Activated naive CD4-positive, alpha-beta T cell treated with Interleukin-2 at 50 U/mL for 16 hours (primary cell): ENCODE data around the gene MTR.
"Not testable (repeated sequence)": the region's sequence is repeated elsewhere in the genome, so short reads cannot be mapped to it uniquely, and the experiment has no call there.

Source experiments
- DNase-seq: peaks from one replicate; pipeline ENCODE4 v3.0.0-alpha.2; 2020

The MTR gene

DNA sequence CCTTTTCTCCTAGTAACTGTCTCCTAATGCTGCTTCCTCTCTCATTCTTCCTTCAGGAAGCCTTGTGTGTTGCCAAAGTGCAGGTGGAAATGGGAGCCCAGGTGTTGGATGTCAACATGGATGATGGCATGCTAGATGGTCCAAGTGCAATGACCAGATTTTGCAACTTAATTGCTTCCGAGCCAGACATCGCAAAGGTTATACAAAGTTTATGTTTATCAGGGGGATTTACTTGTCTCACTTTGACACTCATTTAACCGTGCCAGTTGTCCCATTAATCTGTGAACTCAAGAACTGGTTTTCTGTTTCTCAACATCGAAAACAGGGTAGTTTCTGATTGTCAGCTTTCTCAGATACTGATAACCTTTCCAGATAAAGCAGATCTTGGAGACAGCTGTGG, 40.4 kb downstream of the MTR start:
- no peak for DNase-seq

DNA sequence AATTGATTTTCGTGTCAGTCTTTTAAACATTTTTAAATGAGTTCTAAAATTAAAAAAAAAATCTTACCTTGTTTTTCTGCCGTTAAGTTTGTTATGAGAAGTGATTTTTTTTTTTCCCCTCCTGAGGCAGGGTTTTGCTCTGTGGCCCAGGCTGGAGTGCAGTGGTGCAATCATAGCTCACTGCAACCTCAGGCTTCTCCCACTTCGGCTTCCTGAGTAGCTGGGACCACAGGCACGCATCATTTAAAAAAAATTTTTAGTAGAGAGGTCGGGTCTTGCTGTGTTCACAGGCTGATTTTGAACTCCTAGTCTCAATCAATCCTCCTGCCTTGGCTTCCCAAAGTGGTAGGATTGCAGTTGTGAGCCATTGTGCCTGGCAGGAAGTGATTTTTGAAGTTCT, 41.1 kb downstream of the MTR start:
- DNase-seq: no peak

DNA sequence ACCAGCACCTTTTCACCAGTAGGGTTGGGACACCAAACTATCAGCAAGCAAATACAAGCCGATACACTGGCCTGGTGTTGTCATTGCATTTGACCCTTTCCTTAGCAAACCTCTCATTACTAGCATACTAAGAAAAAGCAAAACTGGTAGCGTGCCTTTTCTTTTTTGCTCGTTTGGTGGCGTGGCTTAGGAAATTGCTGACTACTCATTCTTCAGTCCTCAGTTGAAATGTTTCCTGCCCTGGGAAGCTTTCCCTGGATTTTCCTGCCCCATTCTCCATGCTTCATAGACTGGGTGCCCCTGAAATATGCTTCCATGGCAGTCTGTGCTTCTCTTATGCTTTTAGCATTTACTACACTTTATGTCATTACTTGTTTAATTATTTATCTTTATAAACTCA, 42.0 kb downstream of the MTR start:
- DNase-seq: no peak

DNA sequence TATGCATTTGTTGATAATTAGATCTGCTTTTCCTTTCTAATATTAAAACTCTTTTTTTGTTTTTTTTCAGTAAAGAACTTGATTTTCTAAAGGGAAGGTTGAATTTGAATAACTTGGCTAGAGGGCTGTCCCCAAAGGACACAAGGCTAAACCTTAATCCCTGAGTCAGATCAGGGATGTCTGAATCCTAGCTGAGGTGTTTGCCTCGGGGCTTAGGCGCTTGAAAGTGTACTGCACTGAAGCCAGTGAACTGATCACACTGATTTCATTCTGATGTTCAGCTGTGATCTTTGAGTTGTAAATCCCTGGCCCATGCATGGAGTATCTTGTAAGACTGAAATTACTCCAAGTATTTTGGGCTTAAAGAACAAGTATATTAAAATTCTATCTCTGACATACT, 42.8 kb downstream of the MTR start:
- no peak for DNase-seq

DNA sequence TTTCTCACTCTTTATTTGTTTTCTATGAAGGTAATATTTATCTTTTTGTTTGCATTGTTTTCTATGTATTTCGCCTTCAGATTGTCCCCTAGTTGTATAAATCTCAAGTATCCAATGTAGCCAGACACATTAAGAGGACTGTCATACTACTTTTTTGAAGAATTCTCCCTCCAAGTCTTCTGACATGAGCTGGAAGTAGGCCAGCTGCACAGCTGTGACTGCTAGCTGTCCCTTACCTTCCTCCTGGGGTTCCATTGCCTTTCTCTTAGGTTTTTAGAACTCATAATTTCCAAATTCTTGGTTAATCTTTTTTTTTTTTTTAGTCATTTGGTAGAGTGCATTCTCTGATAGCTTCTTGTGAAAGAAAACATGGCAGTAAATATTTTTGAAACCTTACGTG, 46.2 kb downstream of the MTR start:
- no peak for DNase-seq

DNA sequence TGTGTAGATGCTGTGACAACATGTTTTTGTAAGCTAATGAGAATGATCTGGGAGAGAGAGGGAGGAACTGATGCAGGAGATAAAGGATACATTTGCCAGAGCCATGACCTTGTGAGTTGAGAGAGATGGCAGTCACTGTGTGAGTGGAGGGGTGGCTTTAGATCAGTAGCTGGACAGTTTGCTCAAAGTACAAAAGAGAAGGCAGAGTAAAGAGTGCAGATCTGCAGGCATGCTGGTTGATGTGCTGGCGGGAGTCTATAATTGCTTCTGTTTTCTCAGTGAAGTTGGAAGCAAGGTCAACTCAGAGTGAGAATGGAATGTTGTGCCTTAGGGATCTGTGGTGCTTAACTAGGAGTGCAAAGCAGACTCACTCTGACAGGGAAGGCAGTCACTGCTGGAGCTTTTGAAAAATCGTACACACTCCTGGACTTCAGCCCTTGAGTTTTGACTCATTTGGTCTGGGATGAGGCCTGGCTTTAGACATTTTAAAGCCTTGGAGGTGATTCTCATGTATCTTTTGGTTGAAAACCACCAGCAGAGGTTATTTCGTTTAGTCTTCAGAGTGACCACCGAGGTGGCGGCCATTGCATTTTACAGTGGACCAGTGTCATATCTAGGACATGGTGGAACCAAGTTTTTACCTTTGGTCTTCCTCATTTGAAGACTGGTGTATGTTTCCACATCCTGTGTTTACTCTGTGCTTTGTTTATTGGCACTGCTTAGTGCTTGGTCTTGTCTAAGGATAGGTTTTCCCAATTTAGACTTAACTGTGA, 49.6 kb downstream of the MTR start:
- DNase-seq: no peak

DNA sequence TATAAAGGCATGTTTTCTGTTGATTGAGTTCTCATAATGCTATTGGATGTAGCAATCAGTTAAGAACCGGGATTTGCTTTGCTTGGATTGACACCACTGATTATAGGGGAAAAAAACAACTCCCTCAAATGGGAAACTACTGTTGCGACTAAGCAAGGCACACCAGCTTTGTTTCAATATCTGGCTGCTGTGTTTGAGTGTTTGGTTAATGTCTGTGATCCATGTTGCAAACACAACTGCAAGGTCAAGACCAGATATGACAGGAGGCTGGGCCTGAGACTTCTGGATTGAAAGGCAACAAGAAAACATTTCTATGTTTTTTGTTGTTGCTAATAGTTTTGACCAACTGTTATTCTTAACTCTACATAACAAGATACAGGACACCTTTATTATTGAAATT, 50.7 kb downstream of the MTR start:
- no peak for DNase-seq

DNA sequence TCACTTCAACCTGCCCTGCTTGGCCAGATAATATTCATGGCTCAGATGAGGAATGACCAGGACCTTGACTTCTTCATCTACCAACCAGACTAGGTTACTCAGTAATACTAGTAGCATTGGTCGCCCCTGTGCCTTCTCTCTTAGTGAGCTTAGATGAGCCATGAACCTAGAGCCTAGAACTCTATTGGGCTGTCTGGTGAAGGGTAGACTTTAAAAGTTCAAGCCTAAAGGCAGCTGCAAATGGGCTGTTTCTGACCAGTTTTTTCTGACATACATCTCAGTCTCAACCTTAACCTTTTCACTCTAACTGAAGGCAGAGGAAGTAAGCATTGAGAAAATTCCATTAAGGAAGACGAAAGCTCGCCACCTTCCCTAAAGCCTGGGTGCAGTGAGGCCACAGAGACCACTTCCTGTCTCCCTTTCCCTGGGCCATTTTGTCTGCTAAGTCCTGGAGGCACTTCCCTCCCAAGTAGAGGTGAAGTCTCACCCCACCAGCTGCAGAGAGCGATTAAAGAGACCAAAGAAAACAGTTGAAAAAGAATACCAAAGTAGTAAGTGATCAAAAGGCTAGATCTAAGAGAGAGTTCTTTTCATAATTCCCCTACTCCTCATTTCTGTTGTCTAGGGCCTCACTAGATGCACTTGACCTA, 53.3 kb downstream of the MTR start:
- DNase-seq: no peak

DNA sequence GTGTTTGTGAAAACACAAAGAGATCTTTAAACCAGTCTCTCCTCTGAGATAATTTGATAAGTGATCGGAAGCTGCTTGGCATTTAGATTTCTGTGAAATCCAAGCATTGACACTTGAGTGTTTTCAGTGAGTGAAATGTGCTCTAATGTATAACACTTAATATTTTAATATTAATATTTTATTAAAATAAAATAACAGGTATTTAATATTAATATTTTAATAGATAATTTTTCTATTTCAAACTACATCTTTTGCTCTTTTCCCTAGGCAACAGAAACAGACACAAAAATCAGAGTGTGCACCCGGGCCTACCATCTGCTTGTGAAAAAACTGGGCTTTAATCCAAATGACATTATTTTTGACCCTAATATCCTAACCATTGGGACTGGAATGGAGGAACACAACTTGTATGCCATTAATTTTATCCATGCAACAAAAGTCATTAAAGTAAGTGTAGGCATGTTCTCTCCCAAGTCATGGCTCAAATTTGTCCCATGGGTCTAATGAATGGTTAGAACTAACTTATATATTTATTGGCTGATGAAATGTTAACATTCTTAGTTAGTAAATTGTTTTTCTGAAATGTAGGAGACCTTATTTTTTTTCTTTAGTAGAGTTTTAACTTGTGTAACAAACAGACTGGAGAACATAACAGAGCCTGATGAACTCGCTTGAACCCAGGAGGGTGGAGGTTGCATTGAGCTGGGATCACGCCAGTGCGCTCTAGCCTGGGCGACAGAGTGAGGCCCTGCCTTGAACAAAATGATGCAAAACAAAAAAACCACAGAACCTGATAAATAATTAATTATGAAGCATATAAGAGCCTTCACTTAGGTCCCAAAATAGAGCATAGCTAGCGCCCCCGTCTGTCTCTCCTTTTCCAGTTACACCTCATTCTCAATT, 55.2 kb downstream of the MTR start:
- no peak for DNase-seq

DNA sequence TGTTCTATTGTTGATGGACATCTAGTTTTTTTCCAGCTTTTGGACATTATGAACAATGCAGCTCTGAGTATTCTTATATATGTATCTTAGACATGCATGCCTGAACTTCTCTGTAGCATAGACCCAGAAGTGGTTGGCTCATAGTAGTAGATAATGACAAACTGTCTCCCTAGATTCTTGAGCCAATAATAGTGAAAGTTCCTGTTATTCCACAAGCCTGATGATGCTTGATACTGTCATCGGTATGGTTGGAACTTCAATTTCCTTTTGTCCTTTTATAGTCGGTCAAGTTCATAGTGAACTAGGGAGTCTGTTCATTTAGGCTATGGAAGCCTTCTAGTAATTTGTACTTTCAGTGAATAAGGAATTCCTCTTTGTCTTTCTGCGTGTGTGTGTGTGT, 56.8 kb downstream of the MTR start:
- no peak for DNase-seq

DNA sequence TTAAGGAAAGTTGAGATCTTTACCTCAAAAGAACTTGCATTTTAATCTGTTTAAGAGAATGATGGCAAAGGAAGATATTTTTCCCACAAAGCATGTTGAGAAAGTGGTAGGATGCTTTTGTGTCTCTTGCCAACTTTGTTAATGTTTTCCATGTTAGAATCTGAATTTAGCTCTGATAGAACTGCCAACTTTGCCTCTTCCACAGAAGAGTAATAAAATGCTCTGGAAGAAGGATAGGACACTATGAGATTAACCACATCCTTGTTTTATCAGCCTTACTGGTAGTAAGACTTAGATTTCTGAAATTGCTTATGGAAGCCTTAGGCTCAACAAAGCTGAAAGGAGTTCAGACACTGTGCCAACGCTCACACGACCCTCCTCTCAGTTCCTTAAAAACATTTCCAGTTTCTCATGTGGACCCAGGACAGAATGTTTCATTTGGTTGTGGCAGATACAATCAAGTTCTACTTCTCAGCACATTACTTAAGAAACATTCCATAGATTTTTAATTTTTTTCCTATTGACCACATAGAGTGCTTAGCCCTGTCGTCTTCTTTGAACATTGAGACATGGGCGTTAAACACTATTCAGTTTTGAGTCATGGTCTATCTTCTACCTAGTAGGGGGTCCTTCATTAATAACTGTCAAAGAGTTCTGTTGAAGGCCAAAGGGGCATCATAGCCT, 59.0 kb downstream of the MTR start:
- DNase-seq: no peak

DNA sequence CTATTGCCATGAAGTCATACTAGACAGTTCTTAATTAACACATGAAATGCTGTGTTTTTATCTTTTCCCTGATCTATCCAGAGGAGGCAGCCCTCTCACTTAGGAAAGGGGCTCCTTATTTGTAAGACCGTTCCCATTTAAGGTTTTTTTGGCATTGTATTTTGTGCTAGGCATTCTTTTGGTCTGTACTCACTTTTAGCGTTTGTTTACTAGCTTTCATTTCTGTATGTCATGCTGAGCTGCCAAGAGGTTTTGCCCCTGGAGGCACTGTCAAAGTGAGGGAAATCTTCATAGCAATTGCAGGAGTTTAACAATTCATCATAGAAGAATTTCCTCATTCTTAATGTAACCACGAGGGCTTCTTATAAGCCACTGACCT, 59.5 kb downstream of the MTR start:
- no peak for DNase-seq

DNA sequence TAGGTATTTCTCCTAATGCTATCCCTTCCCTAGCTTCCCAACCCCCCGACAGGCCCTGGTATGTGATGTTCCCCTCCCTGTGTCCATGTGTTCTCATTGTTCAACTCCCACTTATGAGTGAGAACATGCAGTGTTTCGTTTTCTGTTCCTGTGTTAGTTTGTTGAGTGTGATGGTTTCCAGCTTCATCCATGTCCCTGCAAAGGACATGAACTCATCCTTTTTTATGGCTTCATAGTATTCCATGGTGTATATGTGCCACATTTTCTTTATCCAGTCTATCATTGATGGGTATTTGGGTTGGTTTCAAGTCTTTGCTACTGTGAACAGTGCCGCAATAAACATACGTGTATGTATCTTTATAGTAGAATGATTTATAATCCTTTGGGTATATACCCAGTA, 61.6 kb downstream of the MTR start:
- DNase-seq: not testable (repeated sequence)

DNA sequence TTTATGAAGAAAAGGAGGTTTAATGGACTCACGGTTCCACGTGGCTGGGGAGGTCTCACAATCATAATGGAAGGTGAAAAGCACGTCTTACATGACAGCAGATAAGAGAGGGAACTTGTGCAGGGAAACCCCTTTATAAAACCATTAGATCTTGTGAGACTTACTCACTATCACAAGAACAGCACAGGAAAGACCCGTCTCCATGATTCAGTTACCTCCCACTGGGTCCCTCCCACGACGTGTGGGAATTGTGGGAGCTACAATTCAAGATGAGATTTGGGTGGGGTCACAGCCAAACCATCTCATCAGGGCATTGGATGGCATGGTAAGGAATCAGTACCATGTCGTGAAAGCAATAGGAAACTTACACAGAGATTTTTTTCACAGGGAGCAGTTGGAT, 63.1 kb downstream of the MTR start:
- DNase-seq: no peak

DNA sequence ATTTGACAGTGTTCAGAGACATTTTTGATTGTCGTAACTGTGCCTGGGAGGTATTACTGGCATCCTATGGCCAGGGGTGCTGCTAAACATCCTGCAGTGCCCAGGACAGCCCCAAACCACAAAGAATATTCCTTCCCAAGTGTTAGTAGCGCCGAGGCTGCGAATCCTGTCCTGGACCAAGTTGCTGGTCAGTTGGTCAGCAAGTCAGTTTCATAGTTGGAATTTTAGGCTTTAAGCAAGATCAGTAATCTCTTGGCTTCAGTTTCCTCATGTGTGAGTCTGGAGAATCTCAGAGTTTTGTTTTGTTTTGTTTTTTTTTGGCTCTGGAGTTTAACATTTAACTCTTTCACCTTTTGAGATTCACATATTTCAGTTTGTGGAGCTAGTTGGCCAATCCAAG, 65.0 kb downstream of the MTR start:
- DNase-seq: no peak

DNA sequence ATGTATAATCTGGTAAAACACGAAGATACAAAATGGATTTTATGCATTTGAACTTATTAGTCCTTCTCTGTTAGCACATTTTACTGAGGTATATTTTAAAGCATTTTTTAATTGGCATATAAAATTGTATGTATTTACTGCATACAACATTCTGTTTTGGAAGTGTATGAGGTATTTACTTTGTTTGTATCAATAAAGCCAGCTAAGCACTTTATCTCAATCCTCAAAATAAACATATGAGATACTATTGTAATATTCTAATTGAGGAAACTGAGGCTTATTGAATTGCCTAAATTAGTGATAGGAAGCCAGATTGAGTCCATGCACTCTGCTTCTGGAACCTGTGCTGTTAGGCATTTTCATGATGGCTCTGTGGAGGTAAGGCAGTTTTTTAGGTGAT, 65.6 kb downstream of the MTR start:
- no peak for DNase-seq

DNA sequence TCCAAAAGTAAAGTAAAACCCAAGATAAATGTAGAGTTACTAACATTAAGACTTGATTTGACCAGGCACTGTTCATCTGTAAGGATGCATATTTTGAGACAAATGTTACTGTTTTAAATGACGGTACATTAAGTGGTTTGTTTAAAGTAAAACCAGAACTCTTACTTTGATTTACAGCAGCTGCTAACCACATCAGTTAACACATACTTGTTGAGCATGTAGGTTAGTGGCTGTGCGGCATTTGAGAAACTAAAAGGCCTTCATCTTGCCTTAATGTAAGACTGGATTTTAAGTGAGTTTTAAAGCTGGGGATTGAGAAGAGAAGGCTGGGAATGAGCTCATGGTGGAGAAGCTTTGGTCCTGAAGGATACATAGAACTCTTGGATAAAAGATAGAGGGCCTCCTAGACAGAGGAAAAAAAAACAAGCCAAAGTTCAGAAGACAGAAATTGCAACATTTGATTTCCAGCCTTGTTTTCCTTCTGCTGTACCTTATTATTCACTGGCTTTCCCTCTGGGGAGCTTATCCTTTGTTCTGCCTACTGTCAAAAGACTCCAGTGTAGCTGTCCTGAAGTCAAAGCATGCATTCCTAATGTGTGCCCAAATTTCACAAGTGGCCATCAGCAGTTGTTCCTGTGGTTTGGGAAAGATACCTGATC, 66.6 kb downstream of the MTR start:
- DNase-seq: no peak

DNA sequence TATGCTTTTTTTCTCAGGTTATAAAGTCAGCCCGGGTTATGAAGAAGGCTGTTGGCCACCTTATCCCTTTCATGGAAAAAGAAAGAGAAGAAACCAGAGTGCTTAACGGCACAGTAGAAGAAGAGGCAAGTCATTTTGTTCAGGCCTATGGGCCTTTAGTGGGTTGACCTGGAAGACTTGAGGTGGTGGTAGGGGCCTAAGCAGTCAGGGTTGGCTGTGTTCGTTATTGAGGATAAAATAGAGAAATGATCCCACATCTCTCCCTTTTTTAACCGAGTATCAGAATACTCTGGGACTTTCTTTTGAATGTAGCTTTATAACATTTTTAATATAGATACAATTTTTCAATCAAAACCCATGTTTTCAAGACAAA, 67.1 kb downstream of the MTR start:
- DNase-seq: no peak

DNA sequence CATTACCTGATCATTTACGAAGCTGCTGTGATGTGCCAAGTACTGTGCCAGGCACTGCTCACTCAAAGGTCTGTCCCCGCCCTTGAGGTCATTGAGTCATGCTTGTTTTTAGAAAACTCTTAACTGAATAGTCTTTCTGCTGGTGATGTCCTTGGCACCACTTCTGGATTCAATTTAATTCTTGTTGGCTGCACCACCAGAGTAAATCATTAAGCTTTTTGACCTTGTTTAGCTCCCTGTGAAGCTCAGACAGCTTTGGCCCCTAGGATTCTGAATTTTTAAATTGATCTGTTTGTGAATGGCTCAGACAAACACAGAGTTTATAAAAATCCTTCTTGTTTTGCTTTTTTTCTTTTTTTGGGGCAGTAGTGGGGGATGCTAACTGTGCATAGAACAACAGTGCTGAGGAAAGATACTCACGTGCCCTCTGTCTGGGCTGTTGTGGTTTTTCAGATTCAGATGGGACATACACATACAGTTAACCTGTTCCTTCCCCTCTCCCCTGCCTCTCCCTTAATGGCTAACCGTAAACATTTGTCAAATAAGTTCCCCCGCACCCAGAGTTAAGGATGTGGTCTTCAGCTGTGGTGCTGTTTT, 67.6 kb downstream of the MTR start:
- no peak for DNase-seq

DNA sequence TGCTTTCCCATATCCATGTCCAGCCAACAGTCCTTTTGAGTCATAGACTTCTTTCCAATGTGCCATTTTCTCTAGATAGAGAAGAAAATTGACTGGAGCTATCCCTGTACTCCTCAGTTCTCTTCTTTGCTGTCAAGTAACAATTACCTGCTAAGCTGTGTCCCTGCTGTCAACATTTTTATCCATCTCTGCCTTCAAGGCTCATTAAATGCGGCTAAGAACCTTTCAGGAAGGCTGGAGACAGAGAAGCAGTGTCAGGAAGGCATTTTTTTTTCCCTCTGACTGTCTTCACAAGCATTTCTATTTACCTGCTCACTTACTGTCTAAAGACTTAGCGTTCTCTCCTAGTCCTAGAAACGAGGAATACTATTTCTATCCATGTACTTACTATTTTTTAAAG, 69.1 kb downstream of the MTR start:
- no peak for DNase-seq

DNA sequence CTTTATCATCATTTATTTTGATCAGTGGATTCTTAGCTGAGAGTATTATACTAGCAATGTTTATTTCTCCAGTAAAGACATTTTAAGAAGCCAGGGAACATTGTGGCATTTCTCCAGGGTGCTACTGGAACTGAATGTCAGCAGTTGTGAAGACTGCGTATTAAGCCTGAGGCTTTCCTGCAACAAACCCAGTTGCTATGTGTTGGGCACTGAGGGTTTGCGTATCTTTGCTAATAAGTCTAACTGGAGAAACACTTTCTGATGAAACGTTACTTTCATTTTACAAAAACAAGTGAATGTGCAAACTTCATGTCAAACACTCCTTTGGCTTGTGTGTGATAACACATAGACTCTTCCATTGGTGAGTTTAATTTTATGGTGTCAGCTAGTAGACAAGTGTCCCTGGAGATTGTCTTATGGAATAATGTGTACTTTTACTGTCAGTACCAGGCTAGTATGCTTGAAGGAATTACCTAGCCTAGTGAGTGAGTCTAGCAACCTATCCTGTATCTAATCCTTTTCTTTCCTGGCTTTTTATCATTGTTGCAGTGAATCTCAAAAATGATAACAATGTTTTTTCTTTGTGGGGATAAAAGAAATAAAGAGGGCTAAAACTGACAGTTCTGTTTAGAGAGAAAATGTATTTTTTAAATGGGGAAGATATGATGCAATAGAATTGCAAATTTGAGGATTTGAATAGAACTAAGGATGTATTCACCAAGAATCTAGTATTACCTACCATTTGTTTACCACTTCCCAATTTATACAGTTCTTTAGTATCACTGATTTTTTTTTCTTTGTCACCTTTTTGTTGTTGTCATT, 70.1 kb downstream of the MTR start:
- no peak for DNase-seq

DNA sequence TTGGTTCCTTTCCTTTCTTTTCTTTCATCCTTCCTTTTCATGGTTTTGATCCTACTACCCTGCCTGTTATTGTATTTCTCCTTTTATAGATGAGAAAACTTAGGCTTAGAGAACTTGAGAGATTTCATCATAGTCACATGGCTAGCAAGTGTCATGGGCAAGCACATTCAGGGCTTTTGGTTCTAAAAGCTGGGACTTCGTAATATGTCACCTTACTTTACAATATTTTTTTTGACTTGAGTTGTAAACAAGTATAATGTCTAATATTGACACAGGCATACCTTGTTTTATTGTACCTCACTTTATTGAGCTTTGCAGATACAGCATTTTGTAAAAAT, 70.7 kb downstream of the MTR start:
- DNase-seq: no peak
